Activated CD4-positive, CD25-positive, alpha-beta regulatory T cell treated with anti-CD3 and anti-CD28 coated beads, Interleukin-2, amount 50 U/mL, for 16 hours (primary cell): ENCODE measurements around the gene UGDH.
A peak's percentile ranks its signal among the peaks of the same experiment; 100 is the strongest.
"Not testable (repeated sequence)": the region's sequence is repeated elsewhere in the genome, so short reads cannot be mapped to it uniquely, and the experiment has no call there.

Experiments
- DNase-seq: peaks from one replicate; pipeline ENCODE4 v3.0.0-alpha.2; 2020; ENCODE audit warnings: low read depth, low spot score

UGDH gene

GRCh38 chr4:39527296-39528060 is at the start of gene UGDH:
Gene UGDH (minus strand): TSS chr4:39527439. CDS start chr4:39521512, 5,927 bp downstream.
- peak; percentile 79 for DNase-seq

DNA sequence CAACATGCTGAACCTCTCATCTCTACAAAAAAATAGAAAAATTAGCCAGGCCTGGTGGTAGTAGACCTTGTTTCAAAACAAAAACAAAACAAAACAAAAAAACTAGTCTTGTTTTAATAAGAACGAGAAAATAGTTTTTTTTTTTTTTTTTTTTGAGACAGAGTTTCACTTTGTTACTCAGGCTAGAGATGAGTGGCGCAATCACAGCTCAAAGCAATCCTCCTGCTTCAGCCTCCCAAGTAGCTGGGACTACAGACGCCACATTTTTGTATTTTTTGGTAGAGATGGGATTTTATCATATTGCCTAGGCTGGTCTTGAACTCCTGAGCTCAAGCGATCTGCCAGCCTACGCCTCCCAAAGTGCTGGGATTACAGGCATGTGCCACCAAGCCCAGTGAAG is 47.7 kb upstream of the UGDH start:
- no peak for DNase-seq

GRCh38 chr4:39571504-39571903 is 44.3 kb upstream of the UGDH start:
- no peak for DNase-seq

GRCh38 chr4:39571054-39571453 is 43.8 kb upstream of the UGDH start:
- DNase-seq, result no peak

GRCh38 chr4:39569209-39569608 is 42.0 kb upstream of the UGDH start:
- DNase-seq, result no peak

- no peak for DNase-seq
These were observed 41.6 kb upstream of the UGDH start for GRCh38 chr4:39568805-39569204.

DNA sequence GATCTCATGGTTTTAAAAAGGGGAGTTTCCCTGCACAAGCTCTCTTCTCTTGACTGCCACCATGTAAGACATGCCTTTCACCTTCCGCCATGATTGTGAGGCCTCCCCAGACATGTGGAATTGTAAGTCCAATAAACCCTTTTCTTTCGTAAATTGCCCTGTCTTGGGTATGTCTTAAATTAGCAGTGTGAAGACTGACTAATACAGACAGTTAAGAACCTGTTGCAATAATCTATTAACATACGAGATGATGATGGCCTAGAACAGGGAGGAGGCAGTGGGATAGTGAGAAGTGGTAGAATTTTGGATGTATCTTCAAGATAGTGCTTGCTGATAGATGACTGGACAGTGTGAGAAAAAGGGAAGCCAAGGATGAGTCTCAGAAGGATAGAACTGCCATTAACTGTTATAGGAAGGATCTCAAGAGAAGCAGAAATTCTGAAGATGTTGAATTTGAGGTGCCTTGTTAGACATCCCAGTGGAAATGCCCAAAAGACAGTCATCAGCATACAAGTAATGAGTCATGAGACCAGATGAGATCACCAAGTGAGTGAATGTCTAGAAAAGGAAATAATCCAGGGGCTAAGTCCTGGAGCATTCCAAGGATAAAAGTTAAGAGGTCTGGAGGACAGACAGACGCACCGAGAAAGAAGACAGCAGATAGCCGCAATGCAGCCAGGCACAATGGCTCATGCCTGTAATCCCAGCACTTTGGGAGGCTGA is 38.8 kb upstream of the UGDH start:
- DNase-seq, result no peak

DNA sequence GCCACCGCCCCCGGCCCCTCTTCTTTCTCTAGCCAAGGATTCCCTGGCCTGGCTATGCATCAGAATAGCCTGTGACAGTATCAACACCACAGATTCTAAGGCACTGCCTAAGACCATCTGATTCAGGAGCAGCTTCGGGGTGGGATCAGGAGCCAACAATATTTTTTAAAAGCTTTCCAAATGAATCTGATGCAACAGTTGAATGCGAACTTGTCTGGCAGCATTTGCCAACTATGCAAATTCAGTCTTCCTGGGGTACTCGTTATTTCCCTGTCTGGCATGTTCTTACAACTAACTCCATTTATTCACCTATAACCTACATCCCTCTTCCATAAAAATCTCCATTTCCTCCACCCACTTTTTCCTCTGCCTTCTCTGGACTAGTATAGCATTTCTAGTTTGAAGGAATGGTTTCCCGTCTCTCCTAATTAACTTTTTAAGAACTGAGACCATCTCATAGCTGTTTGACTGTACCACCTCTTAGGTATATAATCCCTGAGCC is 36.2 kb upstream of the UGDH start:
- no peak for DNase-seq

DNA sequence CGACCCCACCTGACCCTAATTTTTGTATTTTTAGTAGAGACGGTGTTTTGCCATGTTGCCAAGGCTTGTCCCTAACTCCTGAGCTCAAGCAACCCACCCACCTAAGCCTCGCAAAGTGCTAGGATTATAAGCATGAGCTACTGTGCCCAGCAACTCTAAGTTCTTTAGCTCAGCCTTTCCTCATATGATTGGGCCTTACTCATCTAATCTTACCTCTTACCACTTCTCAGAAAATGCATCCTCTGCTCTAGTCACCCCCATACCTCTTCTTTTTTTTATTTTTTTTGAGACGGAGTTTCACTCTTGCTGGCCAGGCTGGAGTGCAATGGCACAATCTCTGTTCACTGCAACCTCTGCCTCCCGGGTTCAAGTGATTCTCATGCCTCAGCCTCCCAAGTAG is 35.6 kb upstream of the UGDH start:
- DNase-seq, result no peak

DNA sequence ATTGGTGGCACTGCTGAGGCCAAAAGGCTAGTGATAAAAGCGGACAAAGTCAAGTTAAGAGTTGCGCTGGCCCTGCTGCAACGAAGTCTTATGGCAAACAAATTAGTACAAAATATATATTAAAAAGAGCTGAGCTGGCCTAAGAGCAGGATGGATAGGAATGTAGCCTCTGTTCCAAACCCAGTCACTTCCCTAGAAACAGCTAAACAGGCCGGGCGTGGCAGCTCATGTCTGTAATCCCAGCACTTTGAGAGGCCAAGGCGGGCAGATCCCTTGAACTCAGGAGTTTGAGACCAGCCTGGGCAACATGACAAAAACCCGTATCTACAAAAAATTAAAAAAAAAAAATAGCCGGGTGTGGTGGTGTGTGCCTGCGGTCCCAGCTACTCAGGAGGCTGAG is 32.4 kb upstream of the UGDH start:
- no peak for DNase-seq

- DNase-seq, result no peak
These were observed 28.2 kb upstream of the UGDH start for GRCh38 chr4:39555472-39555871.

DNA sequence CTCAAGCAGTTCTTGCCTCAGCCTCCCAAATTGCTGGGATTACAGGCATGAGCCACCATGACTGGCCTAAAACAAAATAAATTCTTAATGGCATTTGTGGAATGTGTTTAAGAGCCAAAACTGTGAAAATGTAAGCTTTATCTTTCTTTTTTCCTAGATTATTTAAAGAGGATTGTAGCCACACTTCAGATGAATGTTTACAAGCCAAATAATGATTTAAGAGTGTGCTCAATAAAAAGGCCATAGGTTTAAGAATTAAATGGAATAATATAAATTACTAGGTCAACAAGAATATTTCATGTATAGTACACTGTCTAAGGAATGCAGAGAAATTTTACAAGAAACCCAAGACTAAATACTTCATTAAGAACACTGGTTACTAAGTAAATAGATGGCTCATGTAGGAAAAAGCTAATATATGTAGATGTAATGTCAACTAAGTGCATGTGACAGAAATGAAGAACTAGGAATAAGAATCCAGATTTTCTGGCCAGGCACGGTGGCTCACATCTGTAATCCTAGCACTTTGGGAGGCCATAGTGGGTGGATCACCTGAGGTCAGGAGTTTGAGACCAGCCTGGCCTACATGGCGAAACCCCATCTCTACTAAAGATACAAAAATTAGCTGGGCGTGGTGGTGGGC is 21.3 kb upstream of the UGDH start:
- DNase-seq, result no peak

DNA sequence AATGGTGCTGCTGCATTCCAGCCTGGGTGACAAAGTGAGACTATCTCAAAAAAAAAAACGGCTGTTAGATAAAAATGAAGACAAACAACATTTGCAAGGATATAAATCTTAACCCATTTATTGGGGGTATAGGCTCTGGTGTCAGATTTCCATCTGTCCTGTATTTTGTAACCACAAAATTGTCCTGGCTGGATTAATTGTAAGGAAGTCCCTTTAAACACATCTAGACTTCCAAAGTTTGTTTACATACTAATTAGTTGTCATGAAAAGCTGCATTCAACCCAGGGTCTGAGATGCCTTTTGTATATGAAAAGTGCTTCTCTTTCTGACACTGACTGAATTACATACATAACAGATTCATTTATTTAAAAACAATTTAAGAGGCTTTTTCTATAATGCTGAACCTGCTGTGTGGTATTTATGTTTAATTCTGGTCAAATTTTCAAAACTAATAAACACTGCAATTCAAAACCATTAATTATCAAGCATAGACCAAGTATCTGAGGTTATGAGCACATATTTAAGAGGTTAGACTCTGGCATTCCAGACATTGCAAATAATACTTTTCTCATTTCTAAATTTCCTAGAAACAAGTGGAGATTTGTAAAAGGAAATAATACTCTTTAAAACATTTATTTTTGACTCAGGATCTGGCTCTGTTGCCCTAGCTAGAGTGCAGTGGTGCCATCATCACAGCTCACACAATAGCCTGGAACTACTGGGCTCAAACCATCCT is 17.5 kb upstream of the UGDH start:
- DNase-seq, result no peak

DNA sequence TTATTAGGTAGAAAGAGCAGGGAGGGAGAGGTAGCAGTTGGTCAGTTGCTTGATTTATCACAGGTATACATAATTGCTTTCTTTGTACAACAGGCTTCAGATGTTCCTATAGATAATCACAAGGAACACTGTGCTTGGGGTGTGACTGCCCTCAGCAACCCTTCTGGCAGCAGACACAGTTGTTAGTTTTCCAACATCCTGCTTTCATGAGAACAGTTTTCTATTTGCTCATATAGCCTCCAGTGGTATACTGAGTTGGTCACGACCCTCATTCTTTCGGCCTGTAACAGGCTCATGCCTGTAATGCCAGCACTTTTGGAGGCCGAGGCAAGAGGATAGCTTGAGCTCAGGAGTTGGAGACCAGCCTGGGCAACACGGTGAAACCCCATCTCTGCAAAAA is 16.8 kb upstream of the UGDH start:
- not testable (repeated sequence) for DNase-seq

DNA sequence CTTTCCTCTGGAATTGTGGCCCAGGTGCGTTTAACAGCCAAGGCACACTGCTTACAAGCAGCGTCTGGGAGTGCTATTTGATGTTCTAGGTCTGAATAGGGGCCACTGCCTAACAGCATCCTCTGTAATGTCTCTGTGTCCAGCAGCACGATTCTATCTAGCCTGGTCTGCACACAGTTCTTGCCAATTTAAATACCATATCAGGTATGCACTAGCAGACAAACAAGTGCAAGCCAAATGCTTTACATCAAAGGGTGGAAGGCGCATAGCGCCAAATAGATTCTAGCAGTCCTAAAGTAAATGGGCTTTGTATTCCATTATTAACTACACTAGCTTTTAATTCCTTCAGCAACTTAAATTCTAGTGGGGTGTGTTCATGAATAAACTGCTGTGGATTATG is 15.8 kb upstream of the UGDH start:
- DNase-seq, result no peak

DNA sequence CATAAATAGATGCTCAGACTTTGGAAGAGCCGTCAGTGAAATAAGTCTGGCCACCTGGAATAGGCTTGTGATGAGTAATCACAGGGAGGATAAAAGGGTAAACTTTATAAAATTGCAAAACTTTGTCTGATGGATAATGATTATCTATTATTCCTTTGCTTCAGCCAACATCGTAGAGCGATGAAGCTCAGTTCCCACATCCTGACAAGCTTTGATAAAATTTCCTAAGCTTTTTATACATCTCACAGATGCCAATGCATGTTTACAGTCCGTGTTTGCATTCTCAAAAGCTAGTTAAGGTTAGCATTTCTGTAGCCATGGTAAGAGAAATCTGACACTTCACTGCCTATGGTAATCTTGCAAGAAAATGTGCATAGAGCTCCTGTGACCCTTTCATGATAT is 15.4 kb upstream of the UGDH start:
- no peak for DNase-seq

DNA sequence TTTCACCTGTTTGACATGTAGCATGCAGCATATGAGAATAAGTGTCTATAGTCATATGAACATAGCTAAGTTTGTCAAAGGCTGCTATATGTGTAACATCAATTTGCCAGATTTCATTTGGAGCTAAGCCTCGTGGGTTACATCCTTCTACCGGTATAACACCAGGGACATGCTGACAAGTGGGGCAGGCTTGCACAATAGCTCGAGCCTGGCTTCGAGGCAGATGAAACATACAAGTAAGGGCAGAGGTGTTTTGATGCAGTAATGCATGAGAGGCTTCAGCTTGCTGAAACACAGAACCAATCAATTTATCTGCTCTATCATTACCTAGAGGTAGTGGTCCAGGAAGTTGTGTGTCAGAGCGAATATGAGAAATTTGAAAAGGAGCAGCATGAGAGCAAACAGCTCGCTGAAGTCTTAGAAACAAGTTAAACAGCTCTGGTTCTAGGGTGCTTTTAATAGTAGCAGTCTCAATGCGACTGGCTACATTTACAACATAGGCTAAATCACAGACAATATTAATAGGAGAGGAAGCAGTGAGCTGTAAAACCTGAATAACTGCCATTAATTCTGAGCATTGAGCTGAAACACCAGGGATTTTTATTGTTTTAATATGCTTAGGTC is 14.9 kb upstream of the UGDH start:
- DNase-seq, result no peak

GRCh38 chr4:39539089-39539611 is 11.9 kb upstream of the UGDH start:
- no peak for DNase-seq

DNA sequence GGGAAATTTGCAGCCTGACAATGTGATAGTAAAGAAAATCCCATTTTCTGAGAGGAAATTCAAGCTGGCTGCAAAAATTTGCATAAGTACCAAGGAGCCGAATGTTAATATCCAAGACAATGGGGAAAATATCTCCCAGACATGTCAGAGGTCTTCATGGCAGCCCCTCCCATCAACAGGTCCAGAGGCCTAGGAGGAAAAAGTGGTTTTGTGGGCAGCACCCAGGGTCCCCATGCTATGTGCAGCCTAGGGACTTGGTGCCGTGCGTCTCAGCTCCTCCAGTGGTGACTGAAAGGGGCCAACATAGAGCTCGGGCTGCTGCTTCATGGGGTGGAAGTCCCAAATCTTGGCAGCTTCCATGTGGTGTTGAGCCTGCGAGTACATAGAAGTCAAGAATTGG is 6.3 kb upstream of the UGDH start:
- DNase-seq, result no peak

GRCh38 chr4:39532237-39532636 is 5.0 kb upstream of the UGDH start:
- DNase-seq, result not testable (repeated sequence)

- no peak for DNase-seq
These were observed 3.4 kb upstream of the UGDH start for GRCh38 chr4:39530682-39531081.
